HEK293 (cell line): Measurements from ENCODE around the gene CDH26.

ENCODE experiments used
- CTCF ChIP-seq: fragments of 450-650 bp; formaldehyde crosslinking; IDR thresholded peaks from 2 replicates; pipeline ENCODE4 v1.5.1; 2016; ENCODE audit warnings: missing biosample characterization, missing genetic modification characterization
- GLI4 ChIP-seq: fragments of 450-650 bp; formaldehyde crosslinking; IDR thresholded peaks from 2 replicates; pipeline ENCODE4 v1.5.1; 2016; ENCODE audit warnings: missing biosample characterization, missing genetic modification characterization
- PRDM6 ChIP-seq: fragments of 450-650 bp; formaldehyde crosslinking; IDR thresholded peaks from 2 replicates; pipeline ENCODE4 v1.5.1; 2017; ENCODE audit warnings: missing biosample characterization, missing genetic modification characterization
- ZNF530 ChIP-seq: fragments of 450-650 bp; formaldehyde crosslinking; IDR thresholded peaks from 2 replicates; pipeline ENCODE4 v1.5.1; 2016; ENCODE audit warnings: low read depth, missing biosample characterization, missing genetic modification characterization

- TF ChIP-seq ZNF530 (no peak), GLI4 (tag by site-specific recombination) (no peak), CTCF (no peak), PRDM6 (tag by site-specific recombination) (no peak)
These were observed 3.9 kb downstream of the CDH26 start for GRCh38 chr20:59962155-59962554.
